ENCODE measurements around the gene UGT1A8.

Gene UGT1A8

GRCh38 chr2:233775414-233775813, 158.0 kb downstream of the UGT1A8 start:
- Histone ChIP-seq H3K9ac (ENCODE audit: low read length) (no peak overlapping the region), H3K9me3 (ENCODE audit: low read length) (no peaks in the 10 kb centered on the region), H3K4me1 (ENCODE audit: insufficient read depth, low read length) (no peaks in the 10 kb centered on the region), H3K36me3 (ENCODE audit: insufficient read depth, low read length) (no peaks in the 10 kb centered on the region), H3K4me3 (ENCODE audit: low read depth in 1 of 2, low read length in 2 of 2) (no peak overlapping the region), H3K27ac (ENCODE audit: low read depth, low read length) (no peak overlapping the region), H3K27me3 (ENCODE audit: control insufficient read depth in 1 of 2, insufficient read depth in 2 of 2, low read length in 2 of 2) (no peaks in the 10 kb centered on the region)

- Histone ChIP-seq H3K4me1 (ENCODE audit: insufficient read depth, low read length) (no peaks in the 10 kb centered on the region), H3K27ac (ENCODE audit: low read depth, low read length) (no peak within 1 kb of the TSS), H3K36me3 (ENCODE audit: insufficient read depth, low read length) (no peaks in the 10 kb centered on the region), H3K27me3 (ENCODE audit: control insufficient read depth in 1 of 2, insufficient read depth in 2 of 2, low read length in 2 of 2) (no peaks in the 10 kb centered on the region), H3K9ac (ENCODE audit: low read length) (no peak within 1 kb of the TSS), H3K4me3 (ENCODE audit: low read depth in 1 of 2, low read length in 2 of 2) (no peak within 1 kb of the TSS), H3K9me3 (ENCODE audit: low read length) (no peaks in the 10 kb centered on the region)
These were observed 160.6 kb downstream of the UGT1A8 start, which contains the start of gene MROH2A for GRCh38 chr2:233778030-233778429. MROH2A (plus strand) TSS chr2:233778330; CDS start chr2:233779359, 1,029 bp downstream.

GRCh38 chr2:233779722-233780121, 162.3 kb downstream of the UGT1A8 start:
- Histone ChIP-seq H3K27ac (ENCODE audit: low read depth, low read length) (no peak overlapping the region), H3K9me3 (ENCODE audit: low read length) (no peaks in the 10 kb centered on the region), H3K36me3 (ENCODE audit: insufficient read depth, low read length) (no peaks in the 10 kb centered on the region), H3K4me3 (ENCODE audit: low read depth in 1 of 2, low read length in 2 of 2) (no peak overlapping the region), H3K9ac (ENCODE audit: low read length) (no peak overlapping the region), H3K27me3 (ENCODE audit: control insufficient read depth in 1 of 2, insufficient read depth in 2 of 2, low read length in 2 of 2) (no peaks in the 10 kb centered on the region), H3K4me1 (ENCODE audit: insufficient read depth, low read length) (no peaks in the 10 kb centered on the region)

- Histone ChIP-seq H3K9me3 (ENCODE audit: low read length) (no peaks in the 10 kb centered on the region), H3K27me3 (ENCODE audit: control insufficient read depth in 1 of 2, insufficient read depth in 2 of 2, low read length in 2 of 2) (no peaks in the 10 kb centered on the region), H3K36me3 (ENCODE audit: insufficient read depth, low read length) (no peaks in the 10 kb centered on the region), H3K4me3 (ENCODE audit: low read depth in 1 of 2, low read length in 2 of 2) (no peak overlapping the region), H3K9ac (ENCODE audit: low read length) (no peak overlapping the region), H3K4me1 (ENCODE audit: insufficient read depth, low read length) (no peaks in the 10 kb centered on the region), H3K27ac (ENCODE audit: low read depth, low read length) (no peak overlapping the region)
These were observed 163.3 kb downstream of the UGT1A8 start for GRCh38 chr2:233780771-233781170.

GRCh38 chr2:233789554-233789953, 172.1 kb downstream of the UGT1A8 start:
- Histone ChIP-seq H3K27ac (ENCODE audit: low read depth, low read length) (no peak overlapping the region), H3K9me3 (ENCODE audit: low read length) (no peaks in the 10 kb centered on the region), H3K36me3 (ENCODE audit: insufficient read depth, low read length) (no peaks in the 10 kb centered on the region), H3K4me3 (ENCODE audit: low read depth in 1 of 2, low read length in 2 of 2) (no peak overlapping the region), H3K4me1 (ENCODE audit: insufficient read depth, low read length) (no peaks in the 10 kb centered on the region), H3K9ac (ENCODE audit: low read length) (no peak overlapping the region), H3K27me3 (ENCODE audit: control insufficient read depth in 1 of 2, insufficient read depth in 2 of 2, low read length in 2 of 2) (no peaks in the 10 kb centered on the region)

GRCh38 chr2:233791151-233791882, 173.9 kb downstream of the UGT1A8 start:
- no peaks in the 10 kb centered on the region for H3K27me3 ChIP-seq (ENCODE audit: control insufficient read depth in 1 of 2, insufficient read depth in 2 of 2, low read length in 2 of 2)
- no peak overlapping the region for H3K27ac ChIP-seq (ENCODE audit: low read depth, low read length)
- H3K9me3 ChIP-seq (ENCODE audit: low read length) = no peaks in the 10 kb centered on the region
- H3K36me3 ChIP-seq (ENCODE audit: insufficient read depth, low read length) = no peaks in the 10 kb centered on the region
- no peak overlapping the region for H3K4me3 ChIP-seq (ENCODE audit: low read depth in 1 of 2, low read length in 2 of 2)
- H3K9ac ChIP-seq (ENCODE audit: low read length) = no peak overlapping the region
- H3K4me1 ChIP-seq (ENCODE audit: insufficient read depth, low read length) = no peaks in the 10 kb centered on the region

GRCh38 chr2:233791883-233792329, 174.5 kb downstream of the UGT1A8 start:
- Histone ChIP-seq H3K9ac (ENCODE audit: low read length) (no peak overlapping the region), H3K4me3 (ENCODE audit: low read depth in 1 of 2, low read length in 2 of 2) (no peak overlapping the region), H3K27me3 (ENCODE audit: control insufficient read depth in 1 of 2, insufficient read depth in 2 of 2, low read length in 2 of 2) (no peaks in the 10 kb centered on the region), H3K9me3 (ENCODE audit: low read length) (no peaks in the 10 kb centered on the region), H3K36me3 (ENCODE audit: insufficient read depth, low read length) (no peaks in the 10 kb centered on the region), H3K4me1 (ENCODE audit: insufficient read depth, low read length) (no peaks in the 10 kb centered on the region), H3K27ac (ENCODE audit: low read depth, low read length) (no peak overlapping the region)

- Histone ChIP-seq H3K4me3 (ENCODE audit: low read depth in 1 of 2, low read length in 2 of 2) (no peak overlapping the region), H3K27me3 (ENCODE audit: control insufficient read depth in 1 of 2, insufficient read depth in 2 of 2, low read length in 2 of 2) (no peaks in the 10 kb centered on the region), H3K9me3 (ENCODE audit: low read length) (no peaks in the 10 kb centered on the region), H3K4me1 (ENCODE audit: insufficient read depth, low read length) (no peaks in the 10 kb centered on the region), H3K36me3 (ENCODE audit: insufficient read depth, low read length) (no peaks in the 10 kb centered on the region), H3K9ac (ENCODE audit: low read length) (no peak overlapping the region), H3K27ac (ENCODE audit: low read depth, low read length) (no peak overlapping the region)
These were observed 175.3 kb downstream of the UGT1A8 start for GRCh38 chr2:233792720-233793119.

GRCh38 chr2:233793465-233794127, 176.2 kb downstream of the UGT1A8 start:
- Histone ChIP-seq H3K27me3 (ENCODE audit: control insufficient read depth in 1 of 2, insufficient read depth in 2 of 2, low read length in 2 of 2) (no peaks in the 10 kb centered on the region), H3K36me3 (ENCODE audit: insufficient read depth, low read length) (no peaks in the 10 kb centered on the region), H3K9ac (ENCODE audit: low read length) (no peak overlapping the region), H3K4me3 (ENCODE audit: low read depth in 1 of 2, low read length in 2 of 2) (no peak overlapping the region), H3K4me1 (ENCODE audit: insufficient read depth, low read length) (no peaks in the 10 kb centered on the region), H3K9me3 (ENCODE audit: low read length) (no peaks in the 10 kb centered on the region), H3K27ac (ENCODE audit: low read depth, low read length) (no peak overlapping the region)

GRCh38 chr2:233794128-233794658, 176.8 kb downstream of the UGT1A8 start:
- no peaks in the 10 kb centered on the region for H3K9me3 ChIP-seq (ENCODE audit: low read length)

GRCh38 chr2:233795735-233796171, 178.3 kb downstream of the UGT1A8 start:
- no peak overlapping the region for H3K27ac ChIP-seq (ENCODE audit: low read depth, low read length)
- no peaks in the 10 kb centered on the region for H3K27me3 ChIP-seq (ENCODE audit: control insufficient read depth in 1 of 2, insufficient read depth in 2 of 2, low read length in 2 of 2)
- H3K36me3 ChIP-seq (ENCODE audit: insufficient read depth, low read length) = no peaks in the 10 kb centered on the region
- no peaks in the 10 kb centered on the region for H3K9me3 ChIP-seq (ENCODE audit: low read length)
- H3K4me1 ChIP-seq (ENCODE audit: insufficient read depth, low read length) = no peaks in the 10 kb centered on the region
- no peak overlapping the region for H3K4me3 ChIP-seq (ENCODE audit: low read depth in 1 of 2, low read length in 2 of 2)
- no peak overlapping the region for H3K9ac ChIP-seq (ENCODE audit: low read length)

More at GRCh38 chr2:233794128-233794658, 176.8 kb downstream of the UGT1A8 start:
- Histone ChIP-seq H3K36me3 (ENCODE audit: insufficient read depth, low read length) (no peaks in the 10 kb centered on the region), H3K9ac (ENCODE audit: low read length) (no peak overlapping the region), H3K4me1 (ENCODE audit: insufficient read depth, low read length) (no peaks in the 10 kb centered on the region), H3K4me3 (ENCODE audit: low read depth in 1 of 2, low read length in 2 of 2) (no peak overlapping the region), H3K27me3 (ENCODE audit: control insufficient read depth in 1 of 2, insufficient read depth in 2 of 2, low read length in 2 of 2) (no peaks in the 10 kb centered on the region), H3K27ac (ENCODE audit: low read depth, low read length) (no peak overlapping the region)

Measured in muscle layer of colon (tissue), 2 donors.